Measurements from ENCODE around the gene RAD51AP2.

The RAD51AP2 gene

DNA sequence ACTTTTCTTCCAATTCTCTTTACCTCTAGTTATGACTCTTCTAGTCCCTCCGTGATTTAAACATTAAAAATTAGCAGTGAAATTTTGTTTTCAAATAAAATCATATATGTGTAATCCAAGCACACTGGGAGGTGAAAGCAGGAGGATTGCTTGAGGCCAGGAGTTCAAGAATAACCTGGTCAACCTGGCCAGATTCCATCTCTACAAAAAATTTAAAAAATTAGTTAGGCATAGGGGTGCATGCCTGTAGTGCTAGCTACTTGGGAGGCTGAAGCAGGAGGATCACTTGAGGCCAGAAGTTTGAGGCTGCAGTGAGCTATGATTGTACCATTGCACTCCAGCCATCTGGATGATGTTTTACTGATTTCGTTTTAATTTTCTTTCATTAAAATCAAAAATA is 15.3 kb upstream of the RAD51AP2 start:
- H3K9me3 ChIP-seq (ENCODE audit: control insufficient read depth, low read length): no peaks in the 10 kb centered on the region
- peaks cover 7% of the 10 kb centered on the region for H3K27me3 ChIP-seq (replicated peaks; ENCODE audit: control insufficient read depth, insufficient read depth, low read length)
- DNase-seq (ENCODE audit: low read depth): no peak
- H3K36me3 ChIP-seq (ENCODE audit: control insufficient read depth, insufficient read depth, low read length, severe bottlenecking): no peaks in the 10 kb centered on the region
- H3K4me1 ChIP-seq (ENCODE audit: control insufficient read depth, insufficient read depth, low read length): peaks cover 3% of the 10 kb centered on the region
- H3K9ac ChIP-seq (ENCODE audit: low read length): no peak overlapping the region
- H3K4me3 ChIP-seq (ENCODE audit: low read length): no peak overlapping the region

DNA sequence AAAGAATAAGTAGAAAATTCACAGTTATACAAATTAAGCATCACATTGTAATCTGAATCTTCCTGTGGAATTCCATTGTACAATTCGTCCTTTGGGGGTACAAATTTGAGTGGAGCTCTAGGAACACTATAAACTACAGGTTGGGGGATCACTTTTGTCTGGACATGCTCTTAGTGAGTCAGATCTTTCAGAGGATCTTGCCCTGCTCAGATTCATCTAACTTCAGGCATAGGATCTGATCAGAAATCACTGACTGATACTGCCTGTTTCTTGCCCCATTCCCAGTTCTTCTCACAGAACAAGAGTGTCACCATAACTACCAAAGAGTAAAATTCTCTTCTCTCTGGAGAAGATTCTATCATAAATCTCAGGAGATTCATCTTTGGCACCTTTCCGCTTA is 11.5 kb upstream of the RAD51AP2 start:
- H3K4me1 ChIP-seq (ENCODE audit: control insufficient read depth, insufficient read depth, low read length): no peaks in the 10 kb centered on the region
- H3K27me3 ChIP-seq (replicated peaks; ENCODE audit: control insufficient read depth, insufficient read depth, low read length): peaks cover 7% of the 10 kb centered on the region
- DNase-seq (ENCODE audit: low read depth): no peak
- H3K9ac ChIP-seq (ENCODE audit: low read length): no peak overlapping the region
- H3K9me3 ChIP-seq (ENCODE audit: control insufficient read depth, low read length): no peaks in the 10 kb centered on the region
- H3K4me3 ChIP-seq (ENCODE audit: low read length): no peak overlapping the region
- H3K36me3 ChIP-seq (ENCODE audit: control insufficient read depth, insufficient read depth, low read length, severe bottlenecking): no peaks in the 10 kb centered on the region

DNA sequence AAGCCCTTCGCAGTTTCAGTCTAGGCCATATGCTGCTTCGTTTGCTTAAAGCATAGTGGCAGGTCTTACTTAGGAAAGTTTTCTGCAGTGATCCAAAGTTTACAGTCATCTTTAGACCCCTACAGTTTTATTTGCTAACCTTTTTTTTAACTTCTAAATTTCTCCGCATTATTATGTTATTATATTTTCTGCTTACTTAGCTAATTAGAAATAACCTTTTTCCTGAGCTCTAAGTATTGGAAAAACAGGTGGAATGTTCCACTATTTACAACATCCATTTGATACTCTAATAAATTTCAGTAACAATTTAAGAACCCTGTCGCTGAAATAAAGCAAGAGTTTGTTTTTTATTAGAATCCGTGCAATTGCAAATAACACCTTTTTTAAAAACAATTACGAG is 4.1 kb upstream of the RAD51AP2 start:
- DNase-seq (ENCODE audit: low read depth): no peak
- Histone ChIP-seq H3K36me3 (ENCODE audit: control insufficient read depth, insufficient read depth, low read length, severe bottlenecking) (no peaks in the 10 kb centered on the region), H3K9me3 (ENCODE audit: control insufficient read depth, low read length) (no peaks in the 10 kb centered on the region), H3K4me3 (ENCODE audit: low read length) (no peak overlapping the region), H3K9ac (ENCODE audit: low read length) (no peak overlapping the region), H3K4me1 (ENCODE audit: control insufficient read depth, insufficient read depth, low read length) (peaks cover 8% of the 10 kb centered on the region), H3K27me3 (replicated peaks; ENCODE audit: control insufficient read depth, insufficient read depth, low read length) (no peaks in the 10 kb centered on the region)

DNA sequence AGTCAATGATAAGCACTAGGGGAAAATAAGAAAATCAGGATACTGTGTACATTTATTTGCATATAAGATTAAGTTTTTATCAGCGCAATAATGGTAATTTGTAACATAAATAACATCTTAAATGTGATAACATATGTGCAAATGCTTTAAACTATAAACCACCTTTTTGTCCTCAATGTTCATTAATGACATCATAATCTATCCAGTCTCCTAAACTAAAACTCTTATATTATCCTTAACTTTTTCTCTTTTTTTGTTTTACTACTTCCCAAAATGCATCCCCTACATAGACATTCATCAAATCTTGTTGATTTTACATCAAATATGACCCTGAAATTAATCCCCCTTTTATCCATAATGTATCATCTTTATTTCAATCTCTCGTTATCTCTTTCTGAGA is 3.4 kb upstream of the RAD51AP2 start:
- Histone ChIP-seq H3K4me3 (ENCODE audit: low read length) (no peak overlapping the region), H3K9ac (ENCODE audit: low read length) (no peak overlapping the region), H3K27me3 (replicated peaks; ENCODE audit: control insufficient read depth, insufficient read depth, low read length) (no peaks in the 10 kb centered on the region), H3K36me3 (ENCODE audit: control insufficient read depth, insufficient read depth, low read length, severe bottlenecking) (no peaks in the 10 kb centered on the region), H3K9me3 (ENCODE audit: control insufficient read depth, low read length) (no peaks in the 10 kb centered on the region), H3K4me1 (ENCODE audit: control insufficient read depth, insufficient read depth, low read length) (peaks cover 13% of the 10 kb centered on the region)
- DNase-seq (ENCODE audit: low read depth): no peak

DNA sequence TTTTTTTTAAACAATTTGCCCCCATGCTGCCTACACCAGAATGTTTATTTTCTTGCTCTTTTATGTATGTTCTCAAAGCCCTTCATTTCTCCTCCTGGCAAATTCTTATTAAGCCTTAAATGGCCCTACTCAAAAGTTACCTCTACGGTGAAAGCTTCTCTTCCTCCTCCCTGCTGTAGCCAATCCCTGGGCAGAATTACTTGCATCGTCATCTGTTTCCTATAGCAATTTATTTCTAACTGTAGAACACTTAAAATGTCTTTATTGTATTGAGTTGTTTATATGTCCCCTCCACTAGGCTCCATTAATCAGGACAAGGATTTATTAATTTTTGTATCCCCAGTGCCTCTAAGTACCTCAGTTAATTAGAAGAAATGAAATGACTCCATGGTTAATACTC is 2.5 kb upstream of the RAD51AP2 start:
- H3K36me3 ChIP-seq (ENCODE audit: control insufficient read depth, insufficient read depth, low read length, severe bottlenecking): no peaks in the 10 kb centered on the region
- H3K9me3 ChIP-seq (ENCODE audit: control insufficient read depth, low read length): no peaks in the 10 kb centered on the region
- peaks cover 13% of the 10 kb centered on the region for H3K4me1 ChIP-seq (ENCODE audit: control insufficient read depth, insufficient read depth, low read length)
- H3K9ac ChIP-seq (ENCODE audit: low read length): no peak overlapping the region
- H3K4me3 ChIP-seq (ENCODE audit: low read length): no peak overlapping the region
- no peaks in the 10 kb centered on the region for H3K27me3 ChIP-seq (replicated peaks; ENCODE audit: control insufficient read depth, insufficient read depth, low read length)
- no peak for DNase-seq (ENCODE audit: low read depth)

DNA sequence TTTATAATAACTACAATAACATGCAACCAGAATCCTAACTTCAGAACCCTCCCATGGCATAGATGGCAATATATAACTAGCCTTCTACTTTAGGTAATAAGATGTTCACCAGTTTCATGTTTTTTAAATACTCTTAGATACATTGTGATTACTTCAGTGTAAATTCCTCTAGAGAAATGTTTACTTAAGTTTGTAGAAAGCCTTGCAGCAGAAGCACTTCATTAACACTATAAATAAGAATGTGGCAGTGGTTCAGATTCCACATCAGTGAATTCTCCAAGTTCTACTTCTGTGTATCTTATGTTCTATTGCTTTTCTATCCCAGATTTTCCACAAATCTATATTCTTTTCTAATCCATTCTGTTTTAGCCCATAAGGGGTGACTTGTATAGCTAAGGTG is 1.2 kb upstream of the RAD51AP2 start:
- Histone ChIP-seq H3K27me3 (replicated peaks; ENCODE audit: control insufficient read depth, insufficient read depth, low read length) (no peaks in the 10 kb centered on the region), H3K9me3 (ENCODE audit: control insufficient read depth, low read length) (no peaks in the 10 kb centered on the region), H3K36me3 (ENCODE audit: control insufficient read depth, insufficient read depth, low read length, severe bottlenecking) (no peaks in the 10 kb centered on the region), H3K4me3 (ENCODE audit: low read length) (no peak overlapping the region), H3K9ac (ENCODE audit: low read length) (no peak overlapping the region), H3K4me1 (ENCODE audit: control insufficient read depth, insufficient read depth, low read length) (peaks cover 13% of the 10 kb centered on the region)
- DNase-seq (ENCODE audit: low read depth): no peak

DNA sequence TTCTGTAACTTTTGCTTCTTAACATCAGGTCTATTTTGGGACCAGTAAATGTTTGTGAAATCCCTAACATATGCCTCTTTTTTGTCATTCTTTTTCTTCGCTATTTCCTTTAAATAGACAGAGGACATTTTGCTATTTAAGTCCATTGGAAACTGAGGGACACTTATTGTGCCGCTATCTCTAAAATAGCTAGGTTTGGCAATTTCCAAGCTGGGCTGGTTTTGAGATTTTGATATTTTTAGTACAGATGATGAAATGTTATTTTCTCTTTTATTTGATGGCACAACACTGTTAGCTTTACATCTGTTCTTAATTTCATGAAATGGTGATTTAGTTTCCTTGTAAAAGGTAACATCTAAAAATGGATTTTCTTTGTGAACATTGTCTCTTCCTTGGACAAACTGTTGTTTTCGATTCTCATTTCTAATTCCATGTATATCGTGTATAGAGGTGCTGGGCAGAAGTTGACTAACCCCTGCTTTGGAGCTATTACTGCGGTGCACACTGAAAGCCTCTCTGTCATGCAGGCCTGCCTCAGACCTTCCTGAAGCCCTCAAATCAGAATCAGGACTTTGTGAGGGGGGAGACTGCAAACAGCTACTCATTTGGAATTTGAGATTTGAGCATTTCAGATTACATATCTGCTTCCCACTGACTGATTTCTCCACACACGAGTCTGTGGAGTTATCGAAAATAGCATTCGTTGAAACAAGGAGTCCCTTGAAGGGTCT is 594 bp downstream of the RAD51AP2 start:
- peak overlapping the region; percentile 89 for H3K4me3 ChIP-seq (ENCODE audit: low read length)

DNA sequence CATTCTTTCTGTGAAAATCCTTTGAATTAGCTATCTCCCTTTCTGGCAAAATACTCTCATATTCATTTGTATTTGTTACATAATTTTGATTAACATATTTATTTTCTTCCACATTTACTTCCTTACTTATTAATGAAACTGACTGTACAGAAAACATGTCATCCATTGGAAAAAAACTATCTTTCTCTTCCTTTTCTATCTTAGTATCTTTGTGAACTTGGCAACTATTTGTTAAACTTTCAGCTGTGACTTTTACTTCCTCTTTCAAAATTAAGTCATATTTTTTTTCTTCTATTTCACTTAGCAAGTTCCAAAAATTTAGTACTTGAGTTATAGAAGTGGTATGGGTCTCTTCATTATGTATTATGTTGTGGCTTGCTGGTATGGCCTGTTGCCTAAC is 2.6 kb downstream of the RAD51AP2 start:
- Histone ChIP-seq H3K27me3 (replicated peaks; ENCODE audit: control insufficient read depth, insufficient read depth, low read length) (no peaks in the 10 kb centered on the region), H3K36me3 (ENCODE audit: control insufficient read depth, insufficient read depth, low read length, severe bottlenecking) (no peaks in the 10 kb centered on the region), H3K4me3 (ENCODE audit: low read length) (no peak overlapping the region), H3K9me3 (ENCODE audit: control insufficient read depth, low read length) (no peaks in the 10 kb centered on the region), H3K9ac (ENCODE audit: low read length) (no peak overlapping the region), H3K4me1 (ENCODE audit: control insufficient read depth, insufficient read depth, low read length) (peaks cover 13% of the 10 kb centered on the region)
- DNase-seq (ENCODE audit: low read depth): no peak

More for the DNA sequence above, 594 bp downstream of the RAD51AP2 start:
- Histone ChIP-seq H3K9ac (ENCODE audit: low read length) (peak overlapping the region; percentile 86), H3K36me3 (ENCODE audit: control insufficient read depth, insufficient read depth, low read length, severe bottlenecking) (no peaks in the 10 kb centered on the region), H3K27me3 (replicated peaks; ENCODE audit: control insufficient read depth, insufficient read depth, low read length) (no peaks in the 10 kb centered on the region), H3K9me3 (ENCODE audit: control insufficient read depth, low read length) (no peaks in the 10 kb centered on the region), H3K4me1 (ENCODE audit: control insufficient read depth, insufficient read depth, low read length) (peaks cover 13% of the 10 kb centered on the region)
- peak; percentile 56 for DNase-seq (ENCODE audit: low read depth)

DNA sequence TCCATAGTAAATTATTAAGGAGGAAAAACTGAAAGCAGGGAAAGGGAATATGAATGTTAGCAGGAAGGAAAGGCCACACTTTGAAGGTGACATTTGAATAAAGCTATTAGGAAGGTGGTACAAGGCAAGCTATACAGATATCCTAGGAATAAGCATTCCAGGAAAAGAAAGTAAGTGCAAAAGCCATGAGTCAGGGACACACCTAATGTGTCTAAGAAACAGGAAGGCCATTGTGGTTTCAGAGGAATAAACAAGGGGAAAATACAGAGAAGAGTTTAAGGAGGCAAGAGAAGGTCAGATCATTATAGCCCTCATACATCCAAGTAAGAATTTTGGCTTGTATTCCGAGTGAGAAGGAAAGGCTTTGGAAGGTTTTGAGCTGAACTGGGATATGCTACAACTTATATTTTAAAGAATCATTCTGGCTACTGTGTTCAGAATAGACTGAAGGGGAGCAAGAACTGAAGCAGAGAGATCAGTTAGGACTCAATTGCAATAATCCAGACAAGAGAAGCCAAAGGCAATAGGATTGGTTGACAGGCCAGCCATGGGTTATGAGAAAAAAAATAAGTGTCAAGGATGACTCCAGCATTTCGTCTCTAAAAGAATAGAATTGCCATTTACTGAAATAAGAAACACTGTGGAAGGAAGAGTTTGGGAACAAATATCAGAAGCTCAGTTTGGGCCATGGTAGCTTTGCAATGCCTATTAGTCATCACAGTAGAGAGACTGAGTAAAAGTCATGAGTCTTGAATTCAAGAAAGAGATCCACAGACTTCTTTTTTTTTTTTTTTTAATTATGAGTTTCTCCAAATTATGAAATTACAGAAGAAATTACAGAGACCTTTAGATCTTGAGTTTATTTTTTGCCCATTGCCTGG is 11.3 kb downstream of the RAD51AP2 start:
- no peaks in the 10 kb centered on the region for H3K27me3 ChIP-seq (replicated peaks; ENCODE audit: control insufficient read depth, insufficient read depth, low read length)
- no peaks in the 10 kb centered on the region for H3K4me1 ChIP-seq (ENCODE audit: control insufficient read depth, insufficient read depth, low read length)
- H3K36me3 ChIP-seq (ENCODE audit: control insufficient read depth, insufficient read depth, low read length, severe bottlenecking): no peaks in the 10 kb centered on the region
- H3K4me3 ChIP-seq (ENCODE audit: low read length): no peak overlapping the region
- no peaks in the 10 kb centered on the region for H3K9me3 ChIP-seq (ENCODE audit: control insufficient read depth, low read length)
- H3K9ac ChIP-seq (ENCODE audit: low read length): no peak overlapping the region
- no peak for DNase-seq (ENCODE audit: low read depth)

DNA sequence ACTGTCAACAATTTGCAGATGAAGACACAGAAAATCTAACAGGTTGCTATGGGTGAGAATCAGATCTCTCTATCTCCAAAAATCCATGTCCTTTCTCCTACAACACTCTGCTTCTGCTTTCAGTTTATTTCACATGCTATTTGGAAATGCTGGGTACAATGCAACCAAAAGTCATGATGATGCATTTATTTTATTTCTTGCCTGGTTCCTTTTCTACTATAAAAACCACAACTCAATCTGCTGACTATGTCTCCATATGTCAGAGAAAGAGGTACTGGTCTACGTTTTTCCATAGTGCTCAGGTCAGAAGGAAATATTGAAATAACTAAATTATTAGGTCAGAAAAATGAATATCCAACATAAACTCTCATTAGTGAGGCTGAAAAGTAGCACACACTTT is 20.5 kb downstream of the RAD51AP2 start:
- Histone ChIP-seq H3K27me3 (replicated peaks; ENCODE audit: control insufficient read depth, insufficient read depth, low read length) (no peaks in the 10 kb centered on the region), H3K4me1 (ENCODE audit: control insufficient read depth, insufficient read depth, low read length) (peaks cover 6% of the 10 kb centered on the region), H3K9ac (ENCODE audit: low read length) (peak overlapping the region; percentile 15), H3K9me3 (ENCODE audit: control insufficient read depth, low read length) (no peaks in the 10 kb centered on the region), H3K4me3 (ENCODE audit: low read length) (no peak overlapping the region), H3K36me3 (ENCODE audit: control insufficient read depth, insufficient read depth, low read length, severe bottlenecking) (no peaks in the 10 kb centered on the region)
- no peak for DNase-seq (ENCODE audit: low read depth)

DNA sequence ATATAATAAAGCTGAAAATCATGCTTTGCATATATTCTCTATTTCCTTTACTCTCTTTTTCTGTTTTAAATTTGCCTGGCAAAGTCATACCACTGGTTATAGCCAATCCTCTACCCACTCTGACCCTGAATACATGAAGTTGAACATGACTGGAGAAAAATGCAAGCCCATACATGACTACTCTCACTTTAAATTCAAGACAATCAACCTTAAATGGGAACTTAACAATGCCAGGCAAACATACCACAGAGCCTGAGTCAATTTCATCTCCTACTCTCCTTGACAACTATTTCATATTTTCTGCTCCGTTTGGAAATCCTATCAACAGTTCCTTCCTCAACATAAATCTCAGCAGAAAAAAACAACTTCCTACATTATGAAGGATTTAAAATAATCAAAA is 22.6 kb downstream of the RAD51AP2 start:
- Histone ChIP-seq H3K9ac (ENCODE audit: low read length) (no peak overlapping the region), H3K4me1 (ENCODE audit: control insufficient read depth, insufficient read depth, low read length) (peaks cover 6% of the 10 kb centered on the region), H3K9me3 (ENCODE audit: control insufficient read depth, low read length) (no peaks in the 10 kb centered on the region), H3K4me3 (ENCODE audit: low read length) (no peak overlapping the region), H3K36me3 (ENCODE audit: control insufficient read depth, insufficient read depth, low read length, severe bottlenecking) (no peaks in the 10 kb centered on the region), H3K27me3 (replicated peaks; ENCODE audit: control insufficient read depth, insufficient read depth, low read length) (no peaks in the 10 kb centered on the region)
- peak; percentile 17 for DNase-seq (ENCODE audit: low read depth)

All from adipocyte (in vitro differentiated cells).